H9 (cell line): ENCODE results near the gene CCDC170. TPM values are rescaled to one million over a fixed set of nuclear protein-coding genes. Genes with fewer than 3 reads are reported as not detected.
"Not testable (repeated sequence)": the region's sequence is repeated elsewhere in the genome, so short reads cannot be mapped to it uniquely, and the experiment has no call there.

Source experiments
- DNase-seq: peaks from one replicate; pipeline ENCODE4 v3.0.0-alpha.2; 2017
- H2AFZ ChIP-seq: one replicate; pipeline ENCODE4 v1.6.1; 2013; ENCODE audit warnings: mild to moderate bottlenecking, low read length, control low read depth, moderate library complexity
- H2AK5ac ChIP-seq: 2 replicates; pipeline ENCODE4 v1.6.1; 2013; ENCODE audit warnings: low read length, control low read depth, mixed read lengths; ENCODE audit not compliant: insufficient read length
- H2BK120ac ChIP-seq: one replicate; pipeline ENCODE4 v1.6.1; 2013; ENCODE audit warnings: low read depth, mild to moderate bottlenecking, low read length, control low read depth, inconsistent platforms; ENCODE audit not compliant: poor library complexity, severe bottlenecking
- H2BK12ac ChIP-seq: 2 replicates; pipeline ENCODE4 v1.6.1; 2013; ENCODE audit warnings: low read length, control low read depth, mixed read lengths, low read depth; ENCODE audit not compliant: insufficient read length
- H2BK15ac ChIP-seq: 2 replicates; pipeline ENCODE4 v1.6.1; 2013; ENCODE audit warnings: low read depth, low read length, control low read depth
- H2BK20ac ChIP-seq: one replicate; pipeline ENCODE4 v1.6.1; 2013; ENCODE audit warnings: low read depth, mild to moderate bottlenecking, low read length, control low read depth, inconsistent platforms; ENCODE audit not compliant: poor library complexity, severe bottlenecking
- H2BK5ac ChIP-seq: 2 replicates; pipeline ENCODE4 v1.6.1; 2013; ENCODE audit warnings: low read length, control low read depth, mixed read lengths; ENCODE audit not compliant: insufficient read length
- H3K14ac ChIP-seq: 2 replicates; pipeline ENCODE4 v1.6.1; 2013; ENCODE audit warnings: low read length, control low read depth; ENCODE audit not compliant: insufficient read depth
- H3K18ac ChIP-seq: 2 replicates; pipeline ENCODE4 v1.6.1; 2013; ENCODE audit warnings: low read depth, mild to moderate bottlenecking, mixed read lengths, low read length, control low read depth; ENCODE audit not compliant: insufficient read length
- H3K23ac ChIP-seq: 2 replicates; pipeline ENCODE4 v1.6.1; 2013; ENCODE audit warnings: low read length, control low read depth, mixed read lengths, low read depth; ENCODE audit not compliant: insufficient read length
- H3K23me2 ChIP-seq: 2 replicates; pipeline ENCODE4 v1.6.1; 2013; ENCODE audit warnings: low read depth, mild to moderate bottlenecking, mixed read lengths, low read length, control low read depth; ENCODE audit not compliant: insufficient read length, poor library complexity, severe bottlenecking
- H3K27ac ChIP-seq: 2 replicates; pipeline ENCODE4 v1.5.1; 2013; ENCODE audit warnings: low read length, control low read depth, mixed read lengths, low read depth; ENCODE audit not compliant: insufficient read length
- H3K27me3 ChIP-seq: 2 replicates; pipeline ENCODE4 v1.6.1; 2013; ENCODE audit warnings: low read length, control low read depth, inconsistent platforms; ENCODE audit not compliant: insufficient read depth
- H3K4ac ChIP-seq: 2 replicates; pipeline ENCODE4 v1.6.1; 2013; ENCODE audit warnings: low read depth, mild to moderate bottlenecking, control low read depth, inconsistent platforms, low read length, moderate library complexity
- H3K4me1 ChIP-seq: 2 replicates; pipeline ENCODE4 v1.6.1; 2013; ENCODE audit warnings: low read length, control low read depth, inconsistent platforms; ENCODE audit not compliant: insufficient read depth
- H3K4me2 ChIP-seq: 2 replicates; pipeline ENCODE4 v1.6.1; 2013; ENCODE audit warnings: low read length, control low read depth, mixed read lengths; ENCODE audit not compliant: insufficient read length, insufficient read depth
- H3K56ac ChIP-seq: 2 replicates; pipeline ENCODE4 v1.6.1; 2013; ENCODE audit warnings: low read depth, mild to moderate bottlenecking, mixed read lengths, low read length, control low read depth; ENCODE audit not compliant: insufficient read length
- H3K79me1 ChIP-seq: 2 replicates; pipeline ENCODE4 v1.6.1; 2013; ENCODE audit warnings: low read depth, mild to moderate bottlenecking, moderate library complexity, low read length, control low read depth, inconsistent platforms; ENCODE audit not compliant: insufficient read depth, poor library complexity, severe bottlenecking
- H3K79me2 ChIP-seq: 2 replicates; pipeline ENCODE4 v1.6.1; 2013; ENCODE audit warnings: low read length, control low read depth, inconsistent platforms; ENCODE audit not compliant: insufficient read depth
- H3K9ac ChIP-seq: 2 replicates; pipeline ENCODE4 v1.6.1; 2013; ENCODE audit warnings: low read length, control low read depth, mixed read lengths; ENCODE audit not compliant: insufficient read length; ENCODE audit errors: extremely low read depth
- H3K9me3 ChIP-seq: one replicate; pipeline ENCODE4 v1.6.1; 2013; ENCODE audit warnings: low read depth, low read length, inconsistent platforms; ENCODE audit not compliant: control insufficient read depth
- H3T11ph ChIP-seq: one replicate; pipeline ENCODE4 v1.6.1; 2013; ENCODE audit warnings: mild to moderate bottlenecking, low read length, control low read depth, inconsistent platforms
- H4K20me1 ChIP-seq: one replicate; pipeline ENCODE4 v1.6.1; 2013; ENCODE audit not compliant: control insufficient read depth, insufficient read length, insufficient read depth
- H4K5ac ChIP-seq: 2 replicates; pipeline ENCODE4 v1.6.1; 2013; ENCODE audit warnings: low read depth, mild to moderate bottlenecking, mixed read lengths, low read length, control low read depth; ENCODE audit not compliant: insufficient read length
- H4K8ac ChIP-seq: replicated peaks from 2 replicates; pipeline ENCODE4 v1.6.1; 2013; ENCODE audit warnings: low read length, control low read depth, mixed read lengths, low read depth; ENCODE audit not compliant: insufficient read length
- H4K91ac ChIP-seq: 2 replicates; pipeline ENCODE4 v1.6.1; 2013; ENCODE audit warnings: low read depth, mild to moderate bottlenecking, moderate library complexity, mixed read lengths, low read length, control low read depth; ENCODE audit not compliant: insufficient read length
- H3K27ac Mint-ChIP-seq, 3 experiments: 2 replicates in 2 of 3; 3 replicates in 1 of 3; pipeline ENCODE4 v1.8.0; 2020 to 2021; ENCODE audit warnings: mixed read lengths in 3 of 3, mild to moderate bottlenecking in 1 of 3, moderate library complexity in 1 of 3
- H3K27me3 Mint-ChIP-seq: 2 replicates; pipeline ENCODE4 v1.8.0; 2021; ENCODE audit warnings: low read depth, mild to moderate bottlenecking, moderate library complexity, mixed read lengths
- H3K36me3 Mint-ChIP-seq, 3 experiments: 2 replicates in 2 of 3; 3 replicates in 1 of 3; pipeline ENCODE4 v1.8.0; 2020 to 2021; ENCODE audit warnings: low read depth in 3 of 3, mixed read lengths in 3 of 3; ENCODE audit not compliant: insufficient read depth in 1 of 3
- H3K4me1 Mint-ChIP-seq, 2 experiments: 2 replicates each; pipeline ENCODE4 v1.8.0; 2020; ENCODE audit warnings: mixed read lengths in 2 of 2
- H3K4me3 Mint-ChIP-seq, 2 experiments: 2 replicates in 1 of 2; 3 replicates in 1 of 2; pipeline ENCODE4 v1.8.0; 2020 to 2021; ENCODE audit warnings: mild to moderate bottlenecking in 2 of 2, mixed read lengths in 2 of 2, moderate library complexity in 1 of 2
- H3K9me3 Mint-ChIP-seq, 2 experiments: 2 replicates in 1 of 2; 3 replicates in 1 of 2; pipeline ENCODE4 v1.8.0; 2020; ENCODE audit warnings: mild to moderate bottlenecking in 2 of 2, mixed read lengths in 2 of 2, moderate library complexity in 1 of 2
- WGBS: extraction: QIAGEN DNeasy Blood & Tissue Kit; methylation state at CpG from one replicate; pipeline ENCODE4 v1.1.7; 2013; ENCODE audit warnings: missing lambda C conversion rate, low lambda C conversion rate, mixed read lengths; ENCODE audit not compliant: insufficient read length; ENCODE audit errors: extremely low coverage; 5-methylcytosine and 5-hydroxymethylcytosine counted together
- total RNA-seq: library from RNA; stranded (reverse); gene quantifications from 2 replicates; pipeline ENCODE4 v1.2.1, GENCODE V29; 2021
- TF ChIP-seq, protein P1 (sequence below): fragments of 200-600 bp; sonication (generic); conservative IDR thresholded peaks from 3 replicates; pipeline ENCODE4 v1.8.0; 2021; ENCODE audit warnings: antibody characterized with exemption, mild to moderate bottlenecking

CCDC170 gene
- total RNA-seq, 1 experiment from 2014 or later = 0.07 TPM

DNA sequence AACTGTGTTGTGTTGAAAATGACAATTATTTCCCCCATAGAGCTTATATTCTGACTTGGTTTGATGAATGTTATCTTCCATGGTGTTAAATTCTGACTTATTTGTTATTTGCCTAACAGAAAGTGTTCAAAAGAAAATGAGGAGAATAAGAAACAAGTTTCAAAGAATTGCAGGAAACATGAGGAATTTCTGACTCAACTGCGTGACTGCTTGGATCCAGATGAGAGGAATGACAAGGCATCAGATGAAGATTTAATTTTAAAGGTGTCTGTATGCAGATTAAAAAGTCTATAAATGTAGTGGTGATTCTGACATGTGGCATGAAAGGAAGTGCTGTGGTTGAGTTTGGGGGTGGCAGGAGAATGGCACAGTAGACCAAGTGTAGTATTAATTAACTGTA, 50.6 kb downstream of the CCDC170 start:
- Histone ChIP-seq H2AK5ac (no peak overlapping the region), H3K4me2 (no peak overlapping the region), H2BK15ac (no peak overlapping the region), H2BK5ac (no peak overlapping the region), H3K9ac (no peak overlapping the region), H3K79me2 (no peaks in the 10 kb centered on the region), H2BK20ac (no peak overlapping the region), H3K23ac (no peak overlapping the region), H3T11ph (no peak overlapping the region), H3K14ac (no peak overlapping the region), H3K27me3 (no peaks in the 10 kb centered on the region), H4K8ac (no peak overlapping the region), H2BK120ac (no peak overlapping the region), H3K4ac (no peak overlapping the region), H4K20me1 (no peaks in the 10 kb centered on the region), H3K4me1 (no peaks in the 10 kb centered on the region), H2AFZ (no peak overlapping the region), H4K91ac (no peak overlapping the region), H2BK12ac (no peak overlapping the region), H3K9me3 (peaks cover 4% of the 10 kb centered on the region), H4K5ac (no peak overlapping the region), H3K56ac (no peak overlapping the region), H3K23me2 (no peaks in the 10 kb centered on the region), H3K79me1 (no peaks in the 10 kb centered on the region), H3K27ac (no peak overlapping the region), H3K18ac (no peak overlapping the region)
- Mint-ChIP-seq H3K36me3 (peaks cover 3 to 6% (median 3%) of the 10 kb centered on the region in 3 experiments; a peak in 5 of 7 replicates), H3K9me3 (peaks cover 11 to 17% of the 10 kb centered on the region in 2 experiments), H3K27ac (no peak overlapping the region; a peak in 1 of 7 replicates), H3K4me3 (no peak overlapping the region), H3K4me1 (no peaks in the 10 kb centered on the region), H3K27me3 (peaks cover 2% of the 10 kb centered on the region; the same call in 1 of the 2 replicates)
- TF ChIP-seq, protein P1, sequence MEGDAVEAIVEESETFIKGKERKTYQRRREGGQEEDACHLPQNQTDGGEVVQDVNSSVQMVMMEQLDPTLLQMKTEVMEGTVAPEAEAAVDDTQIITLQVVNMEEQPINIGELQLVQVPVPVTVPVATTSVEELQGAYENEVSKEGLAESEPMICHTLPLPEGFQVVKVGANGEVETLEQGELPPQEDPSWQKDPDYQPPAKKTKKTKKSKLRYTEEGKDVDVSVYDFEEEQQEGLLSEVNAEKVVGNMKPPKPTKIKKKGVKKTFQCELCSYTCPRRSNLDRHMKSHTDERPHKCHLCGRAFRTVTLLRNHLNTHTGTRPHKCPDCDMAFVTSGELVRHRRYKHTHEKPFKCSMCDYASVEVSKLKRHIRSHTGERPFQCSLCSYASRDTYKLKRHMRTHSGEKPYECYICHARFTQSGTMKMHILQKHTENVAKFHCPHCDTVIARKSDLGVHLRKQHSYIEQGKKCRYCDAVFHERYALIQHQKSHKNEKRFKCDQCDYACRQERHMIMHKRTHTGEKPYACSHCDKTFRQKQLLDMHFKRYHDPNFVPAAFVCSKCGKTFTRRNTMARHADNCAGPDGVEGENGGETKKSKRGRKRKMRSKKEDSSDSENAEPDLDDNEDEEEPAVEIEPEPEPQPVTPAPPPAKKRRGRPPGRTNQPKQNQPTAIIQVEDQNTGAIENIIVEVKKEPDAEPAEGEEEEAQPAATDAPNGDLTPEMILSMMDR = no peak
- DNase-seq = no peak
- no CpG with 5 or more reads among the region's 1 CpG for WGBS

DNA sequence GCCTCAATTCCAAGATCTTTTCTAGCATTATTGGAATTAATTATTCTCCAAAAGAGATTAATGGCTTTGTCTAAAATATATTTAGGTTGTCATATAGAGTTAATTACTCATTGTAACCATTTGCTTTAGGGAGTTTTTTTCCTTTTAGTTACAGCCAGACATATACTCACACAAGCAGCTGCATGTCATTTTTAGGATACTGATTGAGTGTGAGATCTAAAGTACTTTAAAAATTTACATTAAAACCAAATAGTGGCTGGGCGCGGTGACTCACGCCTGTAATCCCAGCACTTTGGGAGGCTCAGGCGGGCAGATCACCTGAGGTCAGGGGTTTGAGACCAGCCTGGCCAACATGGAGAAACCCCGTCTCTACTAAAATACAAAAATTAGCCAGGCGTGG, 51.1 kb downstream of the CCDC170 start:
- H3K36me3 Mint-ChIP-seq, H3K27me3 Mint-ChIP-seq, H4K20me1 ChIP-seq, H4K91ac ChIP-seq, H3K14ac ChIP-seq, H3K23me2 ChIP-seq, H2BK15ac ChIP-seq, H3K9ac ChIP-seq, H2BK12ac ChIP-seq, H3T11ph ChIP-seq, H2BK20ac ChIP-seq, H3K27me3 ChIP-seq, H3K18ac ChIP-seq, H3K79me1 ChIP-seq, H3K27ac ChIP-seq, H3K4me2 ChIP-seq, H3K4ac ChIP-seq, H3K4me1 ChIP-seq, H4K5ac ChIP-seq, H4K8ac ChIP-seq, H2BK120ac ChIP-seq, H2AFZ ChIP-seq, H3K4me1 Mint-ChIP-seq, H3K9me3 ChIP-seq, H3K23ac ChIP-seq, H3K56ac ChIP-seq, DNase-seq, H3K27ac Mint-ChIP-seq, H3K79me2 ChIP-seq, H3K4me3 Mint-ChIP-seq, H2AK5ac ChIP-seq, H2BK5ac ChIP-seq: not testable (repeated sequence)
- H3K9me3 Mint-ChIP-seq = peaks cover 7 to 13% of the 10 kb centered on the region in 2 experiments
- WGBS = no CpG with 5 or more reads among the region's 6 CpGs
